Measurements from ENCODE around the gene UTP11.

- TF ChIP-seq CTCF (IDR thresholded peaks at IDR 0.05; ENCODE audit: insufficient read depth, low read length) (no peak), POLR2AphosphoS5 (IDR thresholded peaks at IDR 0.05; ENCODE audit: low read depth) (no peak), SPI1 (IDR thresholded peaks at IDR 0.05; ENCODE audit: borderline replicate concordance, low read depth) (no peak)
These were observed 32.0 kb downstream of the UTP11 start for GRCh38 chr1:38044221-38045215.

Data from HL-60 (cell line).